GM12874 (cell line): ENCODE results near the gene TFF1.

ENCODE experiments used
- TF ChIP-seq, protein P1 (sequence below): IDR thresholded peaks from 2 replicates; pipeline ENCODE4 v1.5.1; 2011; ENCODE audit warnings: low read depth, mild to moderate bottlenecking, control low read depth, low read length, moderate library complexity; ENCODE audit not compliant: insufficient read depth

Gene TFF1

DNA sequence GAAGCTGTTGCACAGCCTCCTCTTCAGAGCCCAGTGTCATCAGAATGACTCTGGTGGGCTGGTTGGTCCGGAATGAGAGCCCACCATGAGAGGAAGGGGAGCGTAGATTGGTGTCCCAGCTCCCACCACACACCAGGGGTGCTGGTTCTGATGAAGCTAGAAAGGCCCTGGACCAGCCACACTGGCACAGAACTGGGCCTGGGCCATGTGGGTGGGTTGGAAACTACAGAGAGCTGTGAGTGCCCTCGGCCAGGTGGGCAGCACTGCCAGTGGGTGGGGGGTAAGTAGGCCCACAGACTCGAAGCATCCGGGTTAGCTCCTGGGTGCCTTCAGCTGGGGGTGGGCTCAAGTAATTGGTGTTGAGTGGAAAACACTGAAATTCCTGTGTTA lies 11.6 kb upstream of the TFF1 start:
- TF ChIP-seq, protein P1, sequence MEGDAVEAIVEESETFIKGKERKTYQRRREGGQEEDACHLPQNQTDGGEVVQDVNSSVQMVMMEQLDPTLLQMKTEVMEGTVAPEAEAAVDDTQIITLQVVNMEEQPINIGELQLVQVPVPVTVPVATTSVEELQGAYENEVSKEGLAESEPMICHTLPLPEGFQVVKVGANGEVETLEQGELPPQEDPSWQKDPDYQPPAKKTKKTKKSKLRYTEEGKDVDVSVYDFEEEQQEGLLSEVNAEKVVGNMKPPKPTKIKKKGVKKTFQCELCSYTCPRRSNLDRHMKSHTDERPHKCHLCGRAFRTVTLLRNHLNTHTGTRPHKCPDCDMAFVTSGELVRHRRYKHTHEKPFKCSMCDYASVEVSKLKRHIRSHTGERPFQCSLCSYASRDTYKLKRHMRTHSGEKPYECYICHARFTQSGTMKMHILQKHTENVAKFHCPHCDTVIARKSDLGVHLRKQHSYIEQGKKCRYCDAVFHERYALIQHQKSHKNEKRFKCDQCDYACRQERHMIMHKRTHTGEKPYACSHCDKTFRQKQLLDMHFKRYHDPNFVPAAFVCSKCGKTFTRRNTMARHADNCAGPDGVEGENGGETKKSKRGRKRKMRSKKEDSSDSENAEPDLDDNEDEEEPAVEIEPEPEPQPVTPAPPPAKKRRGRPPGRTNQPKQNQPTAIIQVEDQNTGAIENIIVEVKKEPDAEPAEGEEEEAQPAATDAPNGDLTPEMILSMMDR, result no peak

DNA sequence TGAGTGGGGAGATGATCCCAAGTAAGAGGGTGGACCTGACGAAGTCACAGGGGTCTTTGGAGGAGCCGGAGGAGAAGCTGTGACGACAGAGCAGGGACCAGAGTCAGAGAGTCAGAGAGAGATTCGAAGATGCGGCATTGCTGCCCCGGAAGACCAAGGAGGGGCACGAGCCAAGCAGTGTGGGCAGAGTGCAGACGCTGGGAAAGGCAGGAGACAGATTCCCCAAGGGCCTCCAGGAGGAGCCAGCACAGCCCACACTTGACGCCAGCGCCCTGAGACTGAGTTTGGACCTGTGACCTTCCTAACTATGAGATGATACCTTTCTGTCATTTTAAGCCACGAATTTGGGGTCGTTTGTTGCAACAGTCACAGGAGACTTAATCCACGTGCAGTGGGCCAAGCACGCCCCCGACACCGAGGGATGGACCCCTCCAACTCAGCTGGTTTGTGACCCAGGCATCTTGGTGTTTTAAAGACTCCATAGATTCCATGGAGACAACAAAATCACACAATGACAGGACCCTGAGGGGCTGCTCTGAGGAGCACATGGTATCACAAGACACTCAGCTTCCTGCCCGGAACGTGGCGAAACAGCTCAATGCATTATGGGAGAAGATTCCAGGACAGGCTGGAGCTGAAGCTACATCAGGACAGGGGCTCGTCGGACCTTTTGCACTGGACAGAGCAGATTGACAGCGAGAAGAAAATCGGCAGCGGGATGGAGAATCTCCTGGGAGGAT lies 11.0 kb upstream of the TFF1 start:
- TF ChIP-seq, protein P1, result no peak

DNA sequence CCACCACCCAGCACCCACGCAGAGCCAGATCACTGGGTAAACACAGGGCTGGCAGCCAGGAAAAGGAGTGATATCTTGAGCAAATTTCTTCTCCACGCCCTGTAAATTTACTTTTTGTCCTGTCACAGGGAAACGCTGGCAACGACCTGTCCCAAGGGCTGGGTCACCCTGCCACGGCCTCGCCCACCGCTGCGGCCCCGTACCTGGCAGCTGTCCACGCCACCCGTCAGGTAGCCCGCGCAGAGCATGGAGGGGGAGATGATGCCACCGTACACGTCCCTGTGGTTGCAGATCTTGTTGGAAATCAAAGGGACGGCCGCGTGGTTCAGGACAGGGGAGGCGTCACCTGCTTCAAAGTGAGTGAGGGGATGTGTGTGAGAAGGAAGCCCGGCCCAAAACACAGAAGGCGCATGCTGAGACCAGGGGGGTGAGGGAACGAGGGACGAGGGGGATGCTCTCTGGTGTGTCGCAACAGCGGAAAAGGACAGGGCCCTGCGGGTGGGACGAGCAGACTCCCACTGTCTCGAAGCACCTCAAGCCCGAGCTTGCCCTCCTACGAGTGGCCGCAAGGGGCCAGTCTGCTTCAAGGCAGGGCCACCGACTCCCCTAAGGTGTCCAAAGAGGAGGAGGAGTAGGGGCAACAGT lies 10.1 kb upstream of the TFF1 start:
- TF ChIP-seq, protein P1, result no peak

DNA sequence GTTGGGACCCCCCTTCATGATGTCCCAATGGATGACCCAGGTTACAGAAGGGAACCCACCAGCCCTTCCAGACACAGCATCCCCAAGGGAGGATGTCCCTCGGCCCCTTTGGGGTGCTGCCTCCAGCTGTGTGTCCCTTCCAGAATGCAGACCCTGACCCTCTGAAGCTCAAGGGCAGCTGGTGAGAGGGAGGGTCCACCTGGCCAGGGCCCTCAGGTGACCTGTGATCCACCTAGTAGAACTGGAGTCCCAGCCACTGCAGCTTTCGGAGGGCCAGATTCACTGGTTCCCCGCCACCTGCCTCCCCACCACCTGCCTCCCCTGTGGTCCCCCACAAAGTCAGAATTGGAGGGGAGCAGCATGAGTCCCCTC lies 9.6 kb upstream of the TFF1 start:
- TF ChIP-seq, protein P1, result no peak

GRCh38 chr21:42375506-42375905 lies 9.2 kb upstream of the TFF1 start:
- TF ChIP-seq, protein P1, result no peak

- TF ChIP-seq, protein P1, result no peak
These were observed 8.6 kb upstream of the TFF1 start for GRCh38 chr21:42374864-42375499.

- TF ChIP-seq, protein P1, result no peak
These were observed 8.1 kb upstream of the TFF1 start for GRCh38 chr21:42374457-42374856.
